ENCODE data around the gene UTP25. TPM values are rescaled to one million over a fixed set of nuclear protein-coding genes. Genes with fewer than 3 reads are reported as not detected.
A peak's percentile ranks its signal among the peaks of the same experiment; 100 is the strongest.

UTP25 gene
- total RNA-seq, 2 donors from 2014 or later = 5.7 to 11.6 TPM

DNA sequence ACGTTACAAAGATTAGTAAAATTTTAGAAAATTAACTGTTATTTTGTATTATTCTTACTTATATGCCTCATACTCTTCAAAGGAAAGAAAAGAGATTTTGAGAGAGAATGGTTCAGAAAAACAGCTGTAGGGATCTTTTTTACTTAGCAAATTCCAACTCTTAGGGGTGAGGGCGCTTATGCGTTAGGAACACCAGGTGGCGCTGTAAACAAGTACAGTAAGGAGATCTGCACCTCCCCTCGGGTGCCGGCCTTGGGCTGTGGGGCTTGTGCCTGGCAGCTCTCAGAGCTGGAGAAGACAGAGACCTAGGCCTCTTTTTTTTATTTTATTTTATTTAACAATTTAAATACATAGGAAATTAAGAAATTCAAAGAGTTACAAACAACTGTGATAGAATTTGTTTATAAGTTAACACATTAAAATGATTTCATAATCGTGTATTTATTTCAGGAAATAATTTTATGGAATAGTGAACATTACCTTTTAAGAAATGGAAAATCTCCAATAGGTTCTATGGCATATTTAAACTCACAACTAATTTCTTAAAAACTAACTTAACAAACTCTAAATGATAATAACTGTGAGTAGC lies 32.6 kb downstream of the UTP25 start:
- ATAC-seq (ENCODE audit: insufficient number of reproducible peaks, low FRiP score, low read depth) = peak; percentile 44

DNA sequence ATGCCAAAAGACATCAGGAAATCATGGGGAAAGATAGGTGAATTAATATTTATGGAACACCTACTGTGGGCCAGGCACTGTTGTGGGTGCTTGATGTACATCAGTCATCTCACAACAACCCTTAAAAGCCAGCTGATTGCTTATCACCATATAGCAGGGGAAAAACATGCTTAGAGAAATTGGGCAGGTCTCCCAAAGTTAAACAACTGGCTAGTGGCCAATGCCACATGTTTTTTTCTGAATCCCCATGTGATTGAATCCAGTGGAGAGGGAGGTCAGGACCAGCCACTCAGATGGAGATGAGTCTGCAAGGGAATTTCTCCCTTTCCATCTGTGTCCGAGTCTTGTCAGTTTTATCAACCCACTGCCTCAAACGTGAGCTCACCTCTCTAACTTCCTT lies 33.5 kb downstream of the UTP25 start:
- no peak for TF ChIP-seq CTCF (IDR thresholded peaks at IDR 0.05)
- Histone ChIP-seq H3K9me3 (no peaks in the 10 kb centered on the region), H3K27ac (no peak overlapping the region)

More for the DNA sequence above, 32.6 kb downstream of the UTP25 start:
- Histone ChIP-seq H3K4me1 (ENCODE audit: control insufficient read depth in 1 of 2, low read depth in 2 of 2) (no peaks in the 10 kb centered on the region), H3K27ac (no peak overlapping the region), H3K36me3 (no peaks in the 10 kb centered on the region), H3K9me3 (no peaks in the 10 kb centered on the region), H3K27me3 (replicated peaks; ENCODE audit: insufficient read depth) (no peaks in the 10 kb centered on the region), H3K4me3 (no peak overlapping the region)
- peak; percentile 72 for TF ChIP-seq CTCF (IDR thresholded peaks at IDR 0.05)
- DNase-seq (ENCODE audit: low spot score) = peak; percentile 33

DNA sequence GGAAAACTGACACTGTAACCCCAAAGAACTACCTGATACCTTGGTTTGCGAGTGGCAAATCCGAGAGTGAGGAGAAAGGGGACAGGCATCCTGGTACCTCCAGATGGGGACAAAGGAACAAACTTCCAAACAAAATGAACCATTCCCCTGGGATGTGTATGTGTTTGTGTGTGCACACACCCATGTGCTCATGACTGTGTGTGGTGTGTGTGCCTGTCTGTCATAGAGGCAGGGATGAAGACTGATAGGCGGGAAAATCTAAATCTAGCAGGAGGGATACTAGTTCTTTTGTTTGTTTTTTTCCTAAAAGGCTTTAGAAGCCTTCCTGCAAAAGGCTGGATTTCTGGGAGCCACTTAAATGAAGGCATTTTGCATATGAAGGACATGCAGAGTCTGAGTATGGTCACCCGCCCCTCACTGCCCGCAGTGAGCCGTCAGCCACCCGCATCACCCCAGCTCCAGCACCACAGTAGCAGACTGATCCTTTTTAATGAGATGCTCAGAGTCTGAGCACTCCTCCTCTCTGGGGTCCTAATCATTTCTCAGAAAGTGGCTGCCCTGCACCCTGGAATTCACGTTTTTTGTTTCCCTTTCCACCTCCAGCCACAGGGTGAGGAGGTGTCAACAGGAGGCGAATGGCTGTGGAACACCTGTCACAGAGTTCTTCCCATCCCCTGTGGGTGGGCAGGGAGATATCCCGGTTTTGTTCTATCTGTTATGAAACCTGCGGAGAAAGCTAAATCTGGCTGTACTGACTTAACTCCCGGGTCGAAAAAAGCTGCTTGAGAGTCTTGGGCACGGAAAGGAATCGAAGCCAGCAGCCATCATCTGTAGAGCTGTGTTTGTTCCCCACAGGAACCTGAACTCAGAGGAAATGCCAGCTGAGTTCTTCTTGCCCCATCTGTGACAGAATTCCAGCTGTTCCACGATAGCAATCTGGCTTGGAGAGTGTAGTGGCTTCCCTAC lies 34.9 kb downstream of the UTP25 start:
- Histone ChIP-seq H3K4me1 (ENCODE audit: control insufficient read depth in 1 of 2, low read depth in 2 of 2) (no peaks in the 10 kb centered on the region), H3K4me3 (no peak overlapping the region), H3K9me3 (no peaks in the 10 kb centered on the region), H3K27ac (no peak overlapping the region), H3K27me3 (replicated peaks; ENCODE audit: insufficient read depth) (no peaks in the 10 kb centered on the region), H3K36me3 (no peaks in the 10 kb centered on the region)
- no peak for DNase-seq (ENCODE audit: low spot score)
- no peak for ATAC-seq (ENCODE audit: insufficient number of reproducible peaks, low FRiP score, low read depth)
- no peak for TF ChIP-seq CTCF (IDR thresholded peaks at IDR 0.05)

More for the DNA sequence above, 33.5 kb downstream of the UTP25 start:
- Histone ChIP-seq H3K27me3 (replicated peaks; ENCODE audit: insufficient read depth) (no peaks in the 10 kb centered on the region), H3K4me1 (ENCODE audit: control insufficient read depth in 1 of 2, low read depth in 2 of 2) (no peaks in the 10 kb centered on the region), H3K36me3 (no peaks in the 10 kb centered on the region), H3K4me3 (no peak overlapping the region)
- ATAC-seq (ENCODE audit: insufficient number of reproducible peaks, low FRiP score, low read depth) (no peak), DNase-seq (ENCODE audit: low spot score) (no peak)

DNA sequence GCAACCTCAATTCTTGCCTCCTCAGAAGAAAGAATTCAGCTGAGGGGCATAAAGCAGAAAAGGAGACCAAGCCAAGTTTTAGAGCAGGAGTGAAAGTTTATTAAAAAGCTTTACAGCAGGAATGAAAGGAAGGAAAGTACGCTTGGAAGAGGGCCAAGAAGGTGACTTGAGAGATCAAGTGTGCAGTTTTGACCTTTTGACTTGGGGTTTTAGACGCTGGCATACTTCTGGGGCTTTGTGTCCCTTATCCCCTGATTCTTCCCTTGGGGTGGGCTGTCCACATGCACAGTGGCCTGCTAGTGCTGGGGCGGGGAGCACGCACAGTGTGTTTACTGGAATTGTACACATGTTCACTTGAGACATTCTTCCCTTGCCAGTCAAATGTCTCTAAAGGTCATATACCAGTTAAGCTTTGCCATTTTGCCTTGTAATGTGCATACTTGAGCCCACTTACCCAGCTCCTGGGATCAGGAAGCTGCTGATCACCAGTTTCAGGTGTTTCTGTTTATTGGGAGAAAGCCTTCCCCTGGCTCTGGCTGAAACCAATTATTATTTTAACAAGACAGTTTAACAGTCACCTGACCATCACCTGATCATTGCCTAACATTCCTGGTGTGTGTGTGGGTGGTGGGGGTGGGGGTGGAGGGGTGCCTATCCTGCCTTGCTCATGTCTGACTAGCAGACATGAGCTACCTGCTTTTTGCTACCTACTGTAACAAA lies 36.2 kb downstream of the UTP25 start:
- Histone ChIP-seq H3K9me3 (no peaks in the 10 kb centered on the region), H3K27ac (no peak overlapping the region), H3K27me3 (replicated peaks; ENCODE audit: insufficient read depth) (no peaks in the 10 kb centered on the region), H3K4me3 (no peak overlapping the region), H3K36me3 (no peaks in the 10 kb centered on the region), H3K4me1 (ENCODE audit: control insufficient read depth in 1 of 2, low read depth in 2 of 2) (no peaks in the 10 kb centered on the region)
- TF ChIP-seq CTCF (IDR thresholded peaks at IDR 0.05) = no peak
- DNase-seq (ENCODE audit: low spot score) (no peak), ATAC-seq (ENCODE audit: insufficient number of reproducible peaks, low FRiP score, low read depth) (no peak)

DNA sequence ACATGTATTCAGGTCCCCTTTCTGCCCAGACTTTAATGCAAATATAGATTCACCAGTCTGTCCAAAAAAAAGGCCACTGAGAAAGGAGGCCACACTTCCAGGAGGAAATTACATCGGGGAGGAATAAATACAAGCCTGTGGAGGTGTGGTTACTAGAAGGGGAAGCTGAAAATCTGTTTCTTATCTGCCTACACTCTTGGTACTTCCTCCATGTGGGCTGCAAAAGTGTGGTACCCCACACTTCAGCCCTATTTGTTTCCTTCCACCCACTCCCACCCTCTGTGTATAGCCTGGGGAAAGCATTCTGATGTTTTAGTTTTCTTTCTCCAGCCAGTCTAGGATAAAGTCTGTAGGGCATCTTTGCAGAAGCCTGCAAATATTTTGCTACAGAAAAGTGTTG lies 38.4 kb downstream of the UTP25 start:
- no peak for TF ChIP-seq CTCF (IDR thresholded peaks at IDR 0.05)
- no peak for DNase-seq (ENCODE audit: low spot score)
- Histone ChIP-seq H3K4me1 (ENCODE audit: control insufficient read depth in 1 of 2, low read depth in 2 of 2) (no peaks in the 10 kb centered on the region), H3K36me3 (no peaks in the 10 kb centered on the region), H3K4me3 (no peak overlapping the region), H3K27ac (no peak overlapping the region), H3K27me3 (replicated peaks; ENCODE audit: insufficient read depth) (no peaks in the 10 kb centered on the region), H3K9me3 (no peaks in the 10 kb centered on the region)
- no peak for ATAC-seq (ENCODE audit: insufficient number of reproducible peaks, low FRiP score, low read depth)
